Muscle of back (tissue), 11 donors: ENCODE data around the gene TRMT1. TPM values are rescaled to one million over a fixed set of nuclear protein-coding genes. Genes with fewer than 3 reads are reported as not detected.

Source experiments
- DNase-seq, 3 donors: peaks; one replicate each; pipeline versions ENCODE4 v3.0.0 to v3.0.0-alpha.2; 2013
- polyA plus RNA-seq, 10 donors: library from polyadenylated mRNA; unstranded; fragments of 120-200 nt; gene quantifications; one replicate each; pipeline ENCODE4 v1.2.1, GENCODE V29; 2013; ENCODE audit not compliant: insufficient read length in 10 of 10

The TRMT1 gene
- polyA plus RNA-seq, 10 donors = 16.6 to 38.8 (median 23.8) TPM

DNA sequence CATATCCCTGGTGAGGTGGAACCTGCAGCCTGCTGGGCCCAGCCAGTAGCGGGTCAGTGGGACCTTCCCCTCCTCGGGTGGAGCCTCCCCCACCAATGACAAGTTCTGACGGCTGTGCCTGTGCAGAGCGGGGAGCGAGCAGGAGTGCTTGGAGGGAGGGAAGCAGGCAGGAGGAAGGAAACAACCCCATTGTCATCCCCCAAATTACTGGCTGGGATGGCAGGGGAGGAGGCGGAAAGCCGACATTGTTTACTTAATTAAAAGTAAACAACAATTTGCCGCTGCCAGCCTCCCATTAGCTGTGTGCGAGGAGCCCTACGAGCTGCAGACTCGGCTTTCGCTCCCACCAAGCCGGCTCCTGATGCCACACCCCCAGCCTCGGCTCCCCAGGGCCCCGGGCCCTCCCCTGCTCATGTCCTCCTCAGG lies 59.4 kb downstream of the TRMT1 start:
- peak in 1 of 3 donors; percentile 50 for DNase-seq

DNA sequence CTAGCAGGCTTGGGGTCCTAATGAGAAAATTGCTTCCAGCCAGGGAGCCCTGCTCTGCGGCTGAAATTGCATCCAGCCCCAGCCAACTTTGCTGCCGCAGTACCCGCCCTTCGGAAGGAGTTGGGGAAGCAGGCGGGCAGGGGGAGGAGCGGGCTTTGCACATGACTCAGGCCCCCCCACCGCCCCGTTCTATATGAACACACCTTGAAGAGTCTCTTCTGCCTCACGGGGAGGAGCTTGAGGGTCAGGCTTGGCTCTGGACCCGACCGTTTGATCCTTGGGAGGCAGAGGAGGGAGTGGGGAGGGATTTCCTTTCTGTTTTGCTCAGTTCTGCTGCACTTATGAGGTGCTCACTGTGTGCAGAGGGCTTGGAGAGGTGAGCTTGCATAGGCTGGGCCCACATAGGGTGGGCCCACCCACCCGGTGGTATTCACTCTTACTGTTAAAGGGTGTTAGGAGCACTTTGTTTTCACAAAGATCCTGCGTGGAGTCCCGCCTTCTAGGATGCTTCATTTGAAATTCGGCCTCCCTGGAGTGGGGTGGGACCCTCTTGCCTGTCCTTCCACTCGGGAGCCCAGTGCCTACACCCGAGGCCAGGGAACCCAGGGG lies 60.4 kb downstream of the TRMT1 start:
- peak; percentile 72 to 88 (median 88) for DNase-seq

DNA sequence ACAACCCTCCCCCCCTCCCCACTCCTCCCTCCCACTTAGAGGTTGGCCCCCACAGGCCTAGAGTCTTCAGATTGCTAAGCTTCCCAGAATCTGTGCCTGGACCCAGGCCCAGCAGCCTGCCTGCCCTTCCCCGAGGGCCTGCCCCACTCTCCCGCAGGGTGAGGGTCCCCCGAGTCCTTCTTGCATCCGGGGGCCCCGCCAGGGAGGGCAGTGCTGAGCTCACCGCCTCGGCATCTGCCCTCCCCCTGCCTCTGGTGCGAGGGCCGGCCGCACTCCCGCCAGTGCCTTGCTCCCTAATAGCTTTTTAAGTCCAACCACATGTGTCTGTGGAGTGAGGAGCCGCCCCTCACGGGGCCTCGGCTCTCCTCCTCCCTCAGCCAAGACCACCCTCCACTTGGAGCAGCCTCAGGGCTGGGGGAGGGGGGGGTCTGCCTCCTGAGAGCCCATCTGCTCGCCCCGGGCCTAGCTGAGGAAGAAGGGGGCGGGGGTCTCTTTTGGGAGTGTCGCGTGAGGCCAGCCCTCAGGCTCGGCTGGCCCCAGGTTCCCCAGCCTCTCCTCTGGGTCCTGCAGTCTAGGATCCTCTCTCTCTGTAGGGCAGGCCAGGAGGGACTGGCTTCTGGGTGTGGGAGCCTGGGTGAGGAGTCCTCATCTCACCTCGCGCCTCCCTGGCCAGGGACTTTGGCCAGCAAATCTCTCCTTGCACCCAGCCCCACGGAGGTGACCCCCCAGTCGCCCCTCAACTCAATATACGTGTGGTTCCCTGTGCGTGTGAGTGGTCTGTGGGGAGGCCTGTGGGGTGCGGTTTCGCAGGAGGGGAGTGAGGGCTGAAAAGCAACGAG lies 61.1 kb downstream of the TRMT1 start:
- DNase-seq = peak; percentile 86 to 95 (median 94)

Other genes with a start within 250 kb of the TRMT1 start
- 10 to 100 TPM in 4 of 10 donors, 1 to 10 TPM in 6; 6.1 to 13.9 (median 9.4) TPM for gene DNASE2, start 235.3 kb downstream of the TRMT1 start, polyA plus RNA-seq
- 1 to 10 TPM in 3 of 10 donors, under 1 TPM in 7; 0.19 to 1.6 (median 0.68) TPM for gene KLF1, start 229.5 kb downstream of the TRMT1 start, polyA plus RNA-seq
- 10 to 100 TPM; 19.1 to 33.2 (median 27.2) TPM for gene GCDH, start 225.6 kb downstream of the TRMT1 start, polyA plus RNA-seq
- gene SYCE2, start 197.4 kb downstream of the TRMT1 start, polyA plus RNA-seq = 1 to 10 TPM; 1.7 to 5.8 (median 2.6) TPM
- 10 to 100 TPM; 32.6 to 45.3 (median 36.1) TPM for gene FARSA, start 183.0 kb downstream of the TRMT1 start, polyA plus RNA-seq
- 100 to 1,000 TPM; 322 to 587 (median 412) TPM for gene CALR, start 178.1 kb downstream of the TRMT1 start, polyA plus RNA-seq
- gene RAD23A, start 170.9 kb downstream of the TRMT1 start, polyA plus RNA-seq = 100 to 1,000 TPM; 104 to 133 (median 113) TPM
- gene GADD45GIP1, start 159.5 kb downstream of the TRMT1 start, polyA plus RNA-seq = 10 to 100 TPM; 31.4 to 56.6 (median 38.7) TPM
- under 1 TPM in 8 of 10 donors, not detected in 2; 0.08 to 0.38 (median 0.14) TPM for gene DAND5, start 147.2 kb downstream of the TRMT1 start, polyA plus RNA-seq
- gene NFIX, start 121.3 kb downstream of the TRMT1 start, polyA plus RNA-seq = 100 to 1,000 TPM in 9 of 10 donors, 10 to 100 TPM in 1; 89.1 to 136 (median 111) TPM
- 1 to 10 TPM; 2.4 to 7.4 (median 4.1) TPM for gene LYL1, start 13.9 kb downstream of the TRMT1 start, polyA plus RNA-seq
- 10 to 100 TPM; 13.4 to 23.2 (median 17.3) TPM for gene NACC1, start 1.5 kb upstream of the TRMT1 start, polyA plus RNA-seq
- 10 to 100 TPM; 26.7 to 53.3 (median 33.2) TPM for gene STX10, start 33.6 kb upstream of the TRMT1 start, polyA plus RNA-seq
- gene IER2, start 33.7 kb upstream of the TRMT1 start, polyA plus RNA-seq = 100 to 1,000 TPM in 1 of 10 donors, 10 to 100 TPM in 9; 28.1 to 171 (median 67.2) TPM